Measurements from ENCODE around the gene QSOX2. TPM values are rescaled to one million over a fixed set of nuclear protein-coding genes. Genes with fewer than 3 reads are reported as not detected.

QSOX2 gene
- total RNA-seq, 4 donors from 2014 or later: 3.4 to 7.2 (median 5.2) TPM

DNA sequence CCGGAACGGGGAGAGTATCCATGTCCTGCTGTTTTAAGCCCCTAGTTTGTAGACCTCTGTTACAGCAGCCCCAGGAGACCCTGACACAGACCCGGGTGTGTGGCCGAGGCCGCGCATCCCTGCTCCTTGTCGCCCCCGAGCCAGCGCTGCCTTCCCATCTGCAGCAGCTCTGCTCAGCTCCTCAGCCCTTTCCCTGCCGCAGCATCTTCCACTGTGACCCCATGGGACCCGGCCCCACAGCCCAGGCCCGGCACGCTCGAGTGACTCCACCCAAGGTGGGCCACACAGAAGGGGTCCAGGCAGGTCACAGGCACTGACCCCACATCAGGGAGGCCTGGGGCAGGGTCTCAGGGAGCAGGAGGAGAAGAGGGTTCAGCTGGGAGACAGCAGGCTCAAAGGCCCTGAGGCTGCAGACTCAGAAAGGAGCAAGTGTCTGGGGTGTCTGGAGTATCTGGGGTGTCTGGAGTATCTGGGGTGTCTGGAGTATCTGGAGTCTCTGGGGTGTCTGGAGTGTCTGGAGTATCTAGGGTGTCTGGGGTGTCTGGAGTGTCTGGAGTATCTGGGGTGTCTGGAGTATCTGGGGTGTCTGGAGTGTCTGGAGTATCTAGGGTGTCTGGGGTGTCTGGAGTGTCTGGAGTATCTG is 71.8 kb downstream of the QSOX2 start:
- no peak overlapping the region for H3K4me3 ChIP-seq

DNA sequence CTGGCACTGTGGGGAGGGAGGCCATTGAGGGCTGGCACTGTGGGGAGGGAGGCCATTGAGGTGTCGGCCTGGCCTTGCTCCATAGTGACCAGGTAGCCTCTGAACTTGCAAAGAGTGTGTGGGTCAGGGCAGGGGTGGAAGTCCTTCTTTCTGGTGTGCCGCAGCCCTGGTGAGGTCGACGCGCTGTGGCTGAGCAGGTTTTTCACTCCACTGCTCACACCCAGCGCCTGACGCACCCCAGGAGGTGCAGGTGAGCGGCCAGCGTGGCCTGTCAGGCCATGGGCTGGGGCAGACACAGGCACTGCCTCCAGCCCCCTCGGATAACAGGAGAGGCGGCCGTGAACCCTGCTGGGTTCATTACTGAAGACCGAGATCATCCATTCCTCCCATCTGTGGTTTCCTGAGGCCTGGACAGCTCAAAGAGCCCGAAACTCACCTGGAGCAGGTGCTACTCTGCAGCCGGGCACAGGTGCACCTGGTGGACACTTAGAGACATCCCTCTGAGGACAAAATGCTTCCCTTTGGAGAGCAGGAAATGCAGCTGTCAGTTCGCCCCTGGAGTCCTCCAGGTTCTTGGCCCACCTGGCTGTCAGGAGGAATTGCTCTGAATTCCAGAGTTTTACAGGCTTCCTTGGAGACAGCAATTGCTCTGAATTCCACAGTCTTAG is 73.1 kb downstream of the QSOX2 start:
- no peak overlapping the region for H3K4me3 ChIP-seq
- TF ChIP-seq POLR2AphosphoS5 (IDR thresholded peaks at IDR 0.05): no peak
- TF ChIP-seq, protein P1, sequence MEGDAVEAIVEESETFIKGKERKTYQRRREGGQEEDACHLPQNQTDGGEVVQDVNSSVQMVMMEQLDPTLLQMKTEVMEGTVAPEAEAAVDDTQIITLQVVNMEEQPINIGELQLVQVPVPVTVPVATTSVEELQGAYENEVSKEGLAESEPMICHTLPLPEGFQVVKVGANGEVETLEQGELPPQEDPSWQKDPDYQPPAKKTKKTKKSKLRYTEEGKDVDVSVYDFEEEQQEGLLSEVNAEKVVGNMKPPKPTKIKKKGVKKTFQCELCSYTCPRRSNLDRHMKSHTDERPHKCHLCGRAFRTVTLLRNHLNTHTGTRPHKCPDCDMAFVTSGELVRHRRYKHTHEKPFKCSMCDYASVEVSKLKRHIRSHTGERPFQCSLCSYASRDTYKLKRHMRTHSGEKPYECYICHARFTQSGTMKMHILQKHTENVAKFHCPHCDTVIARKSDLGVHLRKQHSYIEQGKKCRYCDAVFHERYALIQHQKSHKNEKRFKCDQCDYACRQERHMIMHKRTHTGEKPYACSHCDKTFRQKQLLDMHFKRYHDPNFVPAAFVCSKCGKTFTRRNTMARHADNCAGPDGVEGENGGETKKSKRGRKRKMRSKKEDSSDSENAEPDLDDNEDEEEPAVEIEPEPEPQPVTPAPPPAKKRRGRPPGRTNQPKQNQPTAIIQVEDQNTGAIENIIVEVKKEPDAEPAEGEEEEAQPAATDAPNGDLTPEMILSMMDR (IDR thresholded peaks at IDR 0.05): no peak
- H3K27me3 ChIP-seq: peaks cover 67% of the 10 kb centered on the region
- whole genome bisulfite sequencing, 2 donors (ENCODE audit: low coverage in 1 of 2): 60 to 100% methylated on average over 1 of the region's 16 CpGs
- H3K27ac ChIP-seq: no peak overlapping the region
- no peaks in the 10 kb centered on the region for H3K9me3 ChIP-seq
- no peak for ATAC-seq
- H3K36me3 ChIP-seq: no peaks in the 10 kb centered on the region
- no peaks in the 10 kb centered on the region for H3K4me1 ChIP-seq

More for the DNA sequence above, 71.8 kb downstream of the QSOX2 start:
- Histone ChIP-seq H3K27me3 (peaks cover 72% of the 10 kb centered on the region), H3K36me3 (no peaks in the 10 kb centered on the region), H3K4me1 (no peaks in the 10 kb centered on the region), H3K9me3 (no peaks in the 10 kb centered on the region), H3K27ac (no peak overlapping the region)
- WGBS, 2 donors (ENCODE audit: low coverage in 1 of 2): 100% methylated on average over 2 of the region's 14 CpGs; no CpG with 5 or more reads in 1 of the 2 donors
- no peak for TF ChIP-seq EP300 (IDR thresholded peaks at IDR 0.05)
- no peak for TF ChIP-seq POLR2AphosphoS5 (IDR thresholded peaks at IDR 0.05)
- TF ChIP-seq POLR2A (IDR thresholded peaks at IDR 0.05): no peak
- TF ChIP-seq, protein P1 (IDR thresholded peaks at IDR 0.05): no peak
- no peak for ATAC-seq

DNA sequence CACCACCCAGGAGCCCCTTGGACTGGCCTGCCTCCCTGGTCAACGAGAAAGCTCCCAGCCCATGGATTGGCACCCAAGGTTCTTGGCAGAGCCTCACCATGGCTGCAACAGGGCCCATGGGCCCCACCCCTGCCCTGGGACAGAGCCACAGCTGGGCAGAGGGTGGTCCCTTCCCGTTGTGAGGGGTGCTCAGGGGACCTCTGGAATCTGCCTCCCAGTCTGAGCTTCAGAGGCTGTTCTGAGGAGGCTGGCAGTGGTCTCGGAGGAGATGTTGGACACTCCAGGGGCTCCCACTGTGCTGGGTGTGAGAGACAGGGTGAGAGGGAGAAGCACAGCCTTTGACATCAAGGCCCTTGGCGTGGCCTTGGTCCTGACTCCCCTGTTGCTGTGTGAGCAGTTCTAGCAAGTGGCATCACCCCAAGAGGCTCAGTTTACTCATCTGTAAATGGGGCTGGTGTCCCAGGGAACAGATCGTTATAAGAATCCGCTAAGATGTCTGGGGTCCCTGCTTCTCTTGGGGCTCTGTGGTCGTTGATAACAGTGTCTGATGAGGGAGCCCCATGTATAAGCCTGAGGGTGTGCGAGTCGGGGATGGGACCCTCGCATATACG is 73.7 kb downstream of the QSOX2 start:
- TF ChIP-seq POLR2A (IDR thresholded peaks at IDR 0.05) (no peak), EP300 (IDR thresholded peaks at IDR 0.05) (no peak), POLR2AphosphoS5 (IDR thresholded peaks at IDR 0.05) (no peak)
- TF ChIP-seq, protein P1 (IDR thresholded peaks at IDR 0.05): no peak
- ATAC-seq: no peak
- no peaks in the 10 kb centered on the region for H3K4me1 ChIP-seq
- H3K27me3 ChIP-seq: peaks cover 61% of the 10 kb centered on the region
- H3K9me3 ChIP-seq: peaks cover 0 to 1% (median 0%) of the 10 kb centered on the region in 3 donors
- 76 to 88% methylated on average over 6 to 8 of the region's 11 CpGs for WGBS, 2 donors (ENCODE audit: low coverage in 1 of 2)
- H3K27ac ChIP-seq: no peak overlapping the region
- H3K36me3 ChIP-seq: no peaks in the 10 kb centered on the region
- H3K4me3 ChIP-seq: no peak overlapping the region

DNA sequence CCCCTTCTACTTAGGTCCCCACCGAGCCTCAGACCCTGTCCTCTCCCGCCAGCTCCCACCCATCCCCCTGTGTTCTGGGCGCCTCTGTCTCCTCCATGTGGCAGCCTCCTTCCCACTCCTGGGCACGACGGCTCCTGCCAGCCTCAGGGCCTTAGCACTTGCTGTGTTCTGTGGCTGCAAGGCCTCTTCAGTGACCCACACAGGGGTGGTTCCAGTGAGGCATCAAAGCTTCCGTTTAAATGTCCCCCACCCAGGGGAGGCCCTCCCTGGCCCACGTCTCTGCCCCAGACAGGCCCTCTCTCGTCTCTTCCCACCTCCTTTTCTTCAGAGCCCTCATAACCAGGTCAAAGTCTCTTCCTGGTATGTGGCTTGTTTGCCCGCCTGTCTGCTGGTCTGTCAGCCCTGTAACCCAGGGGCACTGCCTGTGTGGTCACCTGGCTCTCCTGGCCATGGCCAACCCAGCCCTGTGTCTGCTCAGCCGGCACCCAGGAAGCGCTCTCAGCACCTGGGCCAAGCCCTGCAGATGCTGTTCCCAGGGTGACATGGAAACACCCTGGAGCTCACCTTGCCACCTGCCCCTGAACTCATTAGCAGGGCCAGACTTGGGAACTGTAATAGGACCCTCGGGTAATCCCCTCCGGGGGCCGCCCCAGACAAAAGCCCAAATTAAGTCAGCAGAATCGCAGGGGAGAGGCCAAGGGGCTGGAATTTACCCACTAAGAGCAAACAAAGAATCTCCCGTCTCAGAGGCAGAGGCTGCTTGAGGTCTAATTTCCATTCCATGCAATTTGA is 74.4 kb downstream of the QSOX2 start:
- TF ChIP-seq EP300 (IDR thresholded peaks at IDR 0.05): no peak
- no peak for TF ChIP-seq POLR2A (IDR thresholded peaks at IDR 0.05)
- TF ChIP-seq POLR2AphosphoS5 (IDR thresholded peaks at IDR 0.05): no peak
- TF ChIP-seq, protein P1 (IDR thresholded peaks at IDR 0.05): no peak
- ATAC-seq: no peak
- no peaks in the 10 kb centered on the region for H3K4me1 ChIP-seq
- H3K27me3 ChIP-seq: peaks cover 58% of the 10 kb centered on the region
- no peak overlapping the region for H3K4me3 ChIP-seq
- 9 to 73% methylated on average over 5 of the region's 16 CpGs for WGBS, 2 donors (ENCODE audit: low coverage in 1 of 2)
- no peak overlapping the region for H3K27ac ChIP-seq
- H3K9me3 ChIP-seq: peaks cover 0 to 8% (median 0%) of the 10 kb centered on the region in 3 donors
- no peaks in the 10 kb centered on the region for H3K36me3 ChIP-seq
